Mucosa of descending colon (tissue), 3 donors: Measurements from ENCODE around the gene CASZ1. TPM values are rescaled to one million over a fixed set of nuclear protein-coding genes. Genes with fewer than 3 reads are reported as not detected.

ENCODE experiments used
- ATAC-seq: fragments of 200-7000 bp; cut with Tn5 transposase; one replicate; pipeline ENCODE4 v1.9.1; 2020; ENCODE audit warnings: mild to moderate bottlenecking, moderate library complexity
- DNase-seq, 3 donors: peaks; one replicate each; pipeline ENCODE4 v3.0.0-alpha.2; 2020
- H3K36me3 ChIP-seq: fragments of 200-600 bp; one replicate; pipeline ENCODE4 v1.8.0; 2021; ENCODE audit warnings: low read depth, mild to moderate bottlenecking
- H3K4me1 ChIP-seq: fragments of 200-600 bp; one replicate; pipeline ENCODE4 v1.8.0; 2021; ENCODE audit warnings: low read depth, mild to moderate bottlenecking
- H3K4me3 ChIP-seq: fragments of 200-600 bp; one replicate; pipeline ENCODE4 v1.8.0; 2021; ENCODE audit warnings: mild to moderate bottlenecking
- H3K9me3 ChIP-seq: fragments of 200-600 bp; one replicate; pipeline ENCODE4 v1.8.0; 2021; ENCODE audit warnings: mild to moderate bottlenecking
- CTCF ChIP-seq: fragments of 200-600 bp; IDR thresholded peaks from one replicate; pipeline ENCODE4 v1.8.0; 2022; ENCODE audit warnings: antibody characterized with exemption, mild to moderate bottlenecking
- intact Hi-C, 2 donors: fragments of 100-400 bp; cut with DNase I in 1 of 2; cut with micrococcal nuclease in 1 of 2; formaldehyde crosslinking; loops; one replicate each; pipeline versions ENCODE4 v1.11.0 to v1.11.1; 2022; cut with DNase I, micrococcal nuclease
- total RNA-seq, 3 donors: library from RNA; stranded (reverse); fragmentation: NEBNext Ultra II Directional in 2 of 3; extraction: Animal tissue kit (Norgen Biotek cat#: 25700) in 2 of 3; gene quantifications; one replicate each; pipeline versions ENCODE4 v1.2.1 to v1.2.4, GENCODE V29; 2021 to 2023
- donor health status: DM: no; HTN: no; CAD: no; lungs with moderate emphysema.
- donor health status: DM: no; HTN: no; CAD: no.
- donor health status: DM: no; HTN: yes; CAD: no.

The CASZ1 gene
- total RNA-seq, 3 donors from 2014 or later = 66.5 to 110 (median 84.5) TPM

- no peak for DNase-seq
- H3K4me3 ChIP-seq = no peak overlapping the region
- H3K4me1 ChIP-seq = no peaks in the 10 kb centered on the region
- TF ChIP-seq CTCF = no peak
- H3K36me3 ChIP-seq = no peaks in the 10 kb centered on the region
- no peaks in the 10 kb centered on the region for H3K9me3 ChIP-seq
- intact Hi-C loops = no loop called here
- ATAC-seq = no peak
Observed at GRCh38 chr1:10615332-10615731, 181.1 kb downstream of the CASZ1 start.

DNA sequence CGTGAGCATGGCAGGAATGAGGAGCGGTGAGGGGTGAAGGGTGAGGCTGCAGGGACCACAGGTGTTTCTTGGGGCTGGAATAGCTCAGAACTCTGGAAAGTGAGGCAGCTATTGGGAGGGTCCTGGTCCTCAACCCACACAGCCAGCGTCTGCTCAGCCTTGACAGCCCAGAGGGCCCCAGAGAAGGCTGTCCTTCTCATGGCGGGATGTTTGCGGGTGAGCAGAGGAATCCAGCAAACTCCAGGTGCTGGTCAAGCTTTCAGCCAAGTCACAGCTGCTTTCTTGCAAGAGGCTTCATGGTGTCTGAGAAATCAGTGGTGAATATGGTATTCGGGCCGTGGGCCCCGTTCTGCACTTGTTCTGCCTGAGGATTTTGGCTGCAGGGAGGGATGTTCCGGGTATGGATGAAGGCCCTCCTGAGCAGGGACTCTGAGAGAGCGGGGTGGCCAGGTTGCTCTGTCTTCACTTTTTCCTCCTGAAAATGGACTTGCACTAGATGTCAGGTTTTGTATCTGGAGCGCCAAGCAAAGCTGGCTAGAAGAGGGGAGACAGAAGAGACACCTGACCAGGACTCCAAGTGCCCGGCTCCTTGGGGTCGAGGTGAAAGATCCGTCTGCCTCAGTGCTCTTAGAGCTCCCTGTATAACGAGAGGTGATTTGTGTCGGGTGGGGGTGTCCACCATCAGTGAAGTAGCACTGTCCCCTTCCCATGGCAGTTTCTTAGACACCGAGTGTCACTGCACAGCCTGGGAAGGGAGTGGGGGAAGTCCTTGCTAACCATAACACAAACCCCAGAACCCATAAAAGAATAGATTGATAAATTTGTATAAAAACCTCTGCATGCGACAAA lies 181.8 kb downstream of the CASZ1 start:
- TF ChIP-seq CTCF = no peak
- no peak for ATAC-seq
- no peak for DNase-seq
- intact Hi-C loops = no loop called here
- Histone ChIP-seq H3K4me3 (no peak overlapping the region), H3K4me1 (no peaks in the 10 kb centered on the region), H3K36me3 (no peaks in the 10 kb centered on the region), H3K9me3 (no peaks in the 10 kb centered on the region)

GRCh38 chr1:10613861-10614260 lies 182.6 kb downstream of the CASZ1 start:
- intact Hi-C loops = no loop called here
- TF ChIP-seq CTCF = no peak
- Histone ChIP-seq H3K4me3 (no peak overlapping the region), H3K36me3 (no peaks in the 10 kb centered on the region), H3K4me1 (no peaks in the 10 kb centered on the region), H3K9me3 (no peaks in the 10 kb centered on the region)
- ATAC-seq (no peak), DNase-seq (no peak)

GRCh38 chr1:10613340-10613739 lies 183.1 kb downstream of the CASZ1 start:
- no peaks in the 10 kb centered on the region for H3K4me1 ChIP-seq
- ATAC-seq (no peak), DNase-seq (no peak)
- intact Hi-C loops = no loop called here
- no peak for TF ChIP-seq CTCF
- H3K36me3 ChIP-seq = no peaks in the 10 kb centered on the region
- H3K4me3 ChIP-seq = no peak overlapping the region
- H3K9me3 ChIP-seq = no peaks in the 10 kb centered on the region

- DNase-seq = no peak
- intact Hi-C loops = no loop called here
- TF ChIP-seq CTCF = no peak
- Histone ChIP-seq H3K9me3 (no peaks in the 10 kb centered on the region), H3K4me3 (no peak overlapping the region), H3K4me1 (no peaks in the 10 kb centered on the region), H3K36me3 (no peaks in the 10 kb centered on the region)
- ATAC-seq = no peak
Observed at GRCh38 chr1:10612436-10613160, 183.8 kb downstream of the CASZ1 start.
